ENCODE data around the gene GAMT. TPM values are rescaled to one million over a fixed set of nuclear protein-coding genes. Genes with fewer than 3 reads are reported as not detected.

The GAMT gene
- total RNA-seq, 4 donors from 2014 or later, result 33.8 to 72.0 (median 46.0) TPM

GRCh38 chr19:1399745-1400144 lies 1.6 kb downstream of the GAMT start:
- H3K4me3 ChIP-seq (ENCODE audit: low read depth, poor library complexity, severe bottlenecking), result no peak overlapping the region
- TF ChIP-seq CTCF (IDR thresholded peaks at IDR 0.05) (no peak), POLR2A (IDR thresholded peaks at IDR 0.05) (no peak)
- WGBS, 2 donors, result 88 to 91% methylated on average over 10 of the region's 15 CpGs
- intact Hi-C loops (cut with DNase I; ENCODE audit: low total_unique reads), result no loop called here
- DNase-seq (ENCODE audit: low spot score in 2 of 2), result no peak

GRCh38 chr19:1399079-1399478 lies 2.3 kb downstream of the GAMT start:
- DNase-seq (ENCODE audit: low spot score in 2 of 2), result no peak
- intact Hi-C loops (cut with DNase I; ENCODE audit: low total_unique reads), result no loop called here
- TF ChIP-seq CTCF (IDR thresholded peaks at IDR 0.05) (no peak), POLR2A (IDR thresholded peaks at IDR 0.05) (no peak)
- no peak overlapping the region for H3K4me3 ChIP-seq (ENCODE audit: low read depth, poor library complexity, severe bottlenecking)
- WGBS, 2 donors, result 69 to 74% methylated on average over 18 to 19 of the region's 19 CpGs

GRCh38 chr19:1397838-1398237 lies 3.5 kb downstream of the GAMT start:
- DNase-seq (ENCODE audit: low spot score in 2 of 2), result no peak
- TF ChIP-seq CTCF (IDR thresholded peaks at IDR 0.05) (no peak), POLR2A (IDR thresholded peaks at IDR 0.05) (no peak)
- intact Hi-C loops (cut with DNase I; ENCODE audit: low total_unique reads), result no loop called here
- H3K4me3 ChIP-seq (ENCODE audit: low read depth, poor library complexity, severe bottlenecking), result no peak overlapping the region
- 88 to 90% methylated on average over 9 of the region's 9 CpGs for WGBS, 2 donors

- WGBS, 2 donors, result 64 to 65% methylated on average over 26 to 42 of the region's 42 CpGs
- TF ChIP-seq POLR2A (IDR thresholded peaks at IDR 0.05) (no peak), CTCF (IDR thresholded peaks at IDR 0.05) (no peak)
- H3K4me3 ChIP-seq (ENCODE audit: low read depth, poor library complexity, severe bottlenecking), result no peak overlapping the region
- DNase-seq (ENCODE audit: low spot score in 2 of 2), result no peak
- intact Hi-C loops (cut with DNase I; ENCODE audit: low total_unique reads), result no loop called here
Measured at GRCh38 chr19:1396768-1397679, 4.3 kb downstream of the GAMT start.

- WGBS, 2 donors, result 21% methylated on average over 14 to 23 of the region's 25 CpGs
- H3K4me3 ChIP-seq (ENCODE audit: low read depth, poor library complexity, severe bottlenecking), result no peak overlapping the region
- no peak for DNase-seq (ENCODE audit: low spot score in 2 of 2)
- intact Hi-C loops (cut with DNase I; ENCODE audit: low total_unique reads), result no loop called here
- TF ChIP-seq CTCF (IDR thresholded peaks at IDR 0.05), result no peak
- TF ChIP-seq POLR2A (IDR thresholded peaks at IDR 0.05), result no peak
Measured at GRCh38 chr19:1396019-1396767, 5.1 kb downstream of the GAMT start.
